ENCODE measurements around the gene IPO11.

DNA sequence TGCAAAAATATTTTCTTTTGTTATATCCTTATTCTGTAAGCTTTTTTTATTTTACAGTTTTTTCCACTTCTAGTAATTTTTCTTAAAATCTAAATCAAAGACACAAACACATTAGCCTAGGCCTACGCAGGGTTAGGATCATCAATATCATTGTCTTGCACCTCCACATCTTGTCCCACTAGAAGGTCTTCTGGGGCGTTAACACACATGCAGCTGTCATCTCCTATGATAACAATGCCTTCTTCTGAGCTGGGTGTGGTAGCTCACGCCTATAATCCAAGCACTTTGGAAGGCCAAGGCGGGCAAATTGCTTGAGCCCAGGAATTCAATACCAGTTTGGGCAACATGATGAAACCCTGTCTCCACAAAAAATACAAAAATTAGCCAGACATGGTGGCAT, 87.2 kb downstream of the IPO11 start:
- TF ChIP-seq RARB (CRISPR knock-in tag; IDR thresholded peaks at IDR 0.05) (no peak), ZFP3 (CRISPR knock-in tag; IDR thresholded peaks at IDR 0.05) (no peak), TOX (CRISPR knock-in tag; IDR thresholded peaks at IDR 0.05; ENCODE audit: borderline replicate concordance) (no peak), ZNF565 (CRISPR knock-in tag; conservative IDR thresholded peaks at IDR 0.05; ENCODE audit: low read depth) (no peak)
- TF ChIP-seq, protein P1, sequence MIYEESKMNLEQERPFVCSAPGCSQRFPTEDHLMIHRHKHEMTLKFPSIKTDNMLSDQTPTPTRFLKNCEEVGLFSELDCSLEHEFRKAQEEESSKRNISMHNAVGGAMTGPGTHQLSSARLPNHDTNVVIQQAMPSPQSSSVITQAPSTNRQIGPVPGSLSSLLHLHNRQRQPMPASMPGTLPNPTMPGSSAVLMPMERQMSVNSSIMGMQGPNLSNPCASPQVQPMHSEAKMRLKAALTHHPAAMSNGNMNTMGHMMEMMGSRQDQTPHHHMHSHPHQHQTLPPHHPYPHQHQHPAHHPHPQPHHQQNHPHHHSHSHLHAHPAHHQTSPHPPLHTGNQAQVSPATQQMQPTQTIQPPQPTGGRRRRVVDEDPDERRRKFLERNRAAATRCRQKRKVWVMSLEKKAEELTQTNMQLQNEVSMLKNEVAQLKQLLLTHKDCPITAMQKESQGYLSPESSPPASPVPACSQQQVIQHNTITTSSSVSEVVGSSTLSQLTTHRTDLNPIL (CRISPR knock-in tag; IDR thresholded peaks at IDR 0.05; ENCODE audit: low read depth) = no peak
- TF ChIP-seq, protein P2, sequence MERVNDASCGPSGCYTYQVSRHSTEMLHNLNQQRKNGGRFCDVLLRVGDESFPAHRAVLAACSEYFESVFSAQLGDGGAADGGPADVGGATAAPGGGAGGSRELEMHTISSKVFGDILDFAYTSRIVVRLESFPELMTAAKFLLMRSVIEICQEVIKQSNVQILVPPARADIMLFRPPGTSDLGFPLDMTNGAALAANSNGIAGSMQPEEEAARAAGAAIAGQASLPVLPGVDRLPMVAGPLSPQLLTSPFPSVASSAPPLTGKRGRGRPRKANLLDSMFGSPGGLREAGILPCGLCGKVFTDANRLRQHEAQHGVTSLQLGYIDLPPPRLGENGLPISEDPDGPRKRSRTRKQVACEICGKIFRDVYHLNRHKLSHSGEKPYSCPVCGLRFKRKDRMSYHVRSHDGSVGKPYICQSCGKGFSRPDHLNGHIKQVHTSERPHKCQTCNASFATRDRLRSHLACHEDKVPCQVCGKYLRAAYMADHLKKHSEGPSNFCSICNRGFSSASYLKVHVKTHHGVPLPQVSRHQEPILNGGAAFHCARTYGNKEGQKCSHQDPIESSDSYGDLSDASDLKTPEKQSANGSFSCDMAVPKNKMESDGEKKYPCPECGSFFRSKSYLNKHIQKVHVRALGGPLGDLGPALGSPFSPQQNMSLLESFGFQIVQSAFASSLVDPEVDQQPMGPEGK (CRISPR knock-in tag; IDR thresholded peaks at IDR 0.05; ENCODE audit: borderline replicate concordance) = no peak
- TF ChIP-seq, protein P3, sequence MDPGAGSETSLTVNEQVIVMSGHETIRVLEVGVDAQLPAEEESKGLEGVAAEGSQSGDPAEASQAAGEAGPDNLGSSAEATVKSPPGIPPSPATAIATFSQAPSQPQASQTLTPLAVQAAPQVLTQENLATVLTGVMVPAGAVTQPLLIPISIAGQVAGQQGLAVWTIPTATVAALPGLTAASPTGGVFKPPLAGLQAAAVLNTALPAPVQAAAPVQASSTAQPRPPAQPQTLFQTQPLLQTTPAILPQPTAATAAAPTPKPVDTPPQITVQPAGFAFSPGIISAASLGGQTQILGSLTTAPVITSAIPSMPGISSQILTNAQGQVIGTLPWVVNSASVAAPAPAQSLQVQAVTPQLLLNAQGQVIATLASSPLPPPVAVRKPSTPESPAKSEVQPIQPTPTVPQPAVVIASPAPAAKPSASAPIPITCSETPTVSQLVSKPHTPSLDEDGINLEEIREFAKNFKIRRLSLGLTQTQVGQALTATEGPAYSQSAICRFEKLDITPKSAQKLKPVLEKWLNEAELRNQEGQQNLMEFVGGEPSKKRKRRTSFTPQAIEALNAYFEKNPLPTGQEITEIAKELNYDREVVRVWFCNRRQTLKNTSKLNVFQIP (CRISPR knock-in tag; IDR thresholded peaks at IDR 0.05; ENCODE audit: borderline replicate concordance, low read depth) = no peak
